ENCODE measurements around the gene OVOL2.
"Not testable (repeated sequence)": the region's sequence is repeated elsewhere in the genome, so short reads cannot be mapped to it uniquely, and the experiment has no call there.

Gene OVOL2

GRCh38 chr20:18057994-18058349 is 256 bp upstream of the OVOL2 start:
- no peak for DNase-seq (ENCODE audit: low read depth in 2 of 2)

GRCh38 chr20:18056174-18057100 is 1.3 kb downstream of the OVOL2 start:
- DNase-seq (ENCODE audit: low read depth in 2 of 2) = no peak

- DNase-seq (ENCODE audit: low read depth in 2 of 2) = no peak
Measured at GRCh38 chr20:18055261-18055660, 2.5 kb downstream of the OVOL2 start.

- no peak for DNase-seq (ENCODE audit: low read depth in 2 of 2)
Measured at GRCh38 chr20:18052856-18053255, 4.9 kb downstream of the OVOL2 start.

- no peak for DNase-seq (ENCODE audit: low read depth in 2 of 2)
Measured at GRCh38 chr20:18050628-18051027, 7.1 kb downstream of the OVOL2 start.

- no peak for DNase-seq (ENCODE audit: low read depth in 2 of 2)
Measured at GRCh38 chr20:18048176-18048575, 9.5 kb downstream of the OVOL2 start.

GRCh38 chr20:18046535-18046934 is 11.2 kb downstream of the OVOL2 start:
- no peak for DNase-seq (ENCODE audit: low read depth in 2 of 2)

- no peak for DNase-seq (ENCODE audit: low read depth in 2 of 2)
Measured at GRCh38 chr20:18042229-18042628, 15.5 kb downstream of the OVOL2 start.

GRCh38 chr20:18041462-18041861 is 16.3 kb downstream of the OVOL2 start:
- DNase-seq (ENCODE audit: low read depth in 2 of 2) = no peak

GRCh38 chr20:18039063-18039462 is 18.7 kb downstream of the OVOL2 start:
- no peak for DNase-seq (ENCODE audit: low read depth in 2 of 2)

GRCh38 chr20:18034039-18034438 is 23.7 kb downstream of the OVOL2 start:
- DNase-seq (ENCODE audit: low read depth in 2 of 2) = no peak

- no peak for DNase-seq (ENCODE audit: low read depth in 2 of 2)
Measured at GRCh38 chr20:18032977-18033892, 24.5 kb downstream of the OVOL2 start.

- no peak for DNase-seq (ENCODE audit: low read depth in 2 of 2)
Measured at GRCh38 chr20:18031888-18032509, 25.7 kb downstream of the OVOL2 start.

GRCh38 chr20:18031050-18031449 is 26.7 kb downstream of the OVOL2 start:
- no peak for DNase-seq (ENCODE audit: low read depth in 2 of 2)

GRCh38 chr20:18030020-18030419 is 27.7 kb downstream of the OVOL2 start:
- no peak for DNase-seq (ENCODE audit: low read depth in 2 of 2)

- not testable (repeated sequence) for DNase-seq (ENCODE audit: low read depth in 2 of 2)
Measured at GRCh38 chr20:18027011-18027410, 30.7 kb downstream of the OVOL2 start.

GRCh38 chr20:18024606-18025127 is 33.0 kb downstream of the OVOL2 start:
- no peak for DNase-seq (ENCODE audit: low read depth in 2 of 2)

- no peak for DNase-seq (ENCODE audit: low read depth in 2 of 2)
Measured at GRCh38 chr20:18020931-18021330, 36.8 kb downstream of the OVOL2 start.

GRCh38 chr20:18019068-18019467 is 38.6 kb downstream of the OVOL2 start:
- DNase-seq (ENCODE audit: low read depth in 2 of 2) = no peak

GRCh38 chr20:18018100-18018499 is 39.6 kb downstream of the OVOL2 start:
- DNase-seq (ENCODE audit: low read depth in 2 of 2) = no peak

- no peak for DNase-seq (ENCODE audit: low read depth in 2 of 2)
Measured at GRCh38 chr20:18016772-18017171, 40.9 kb downstream of the OVOL2 start.

- no peak for DNase-seq (ENCODE audit: low read depth in 2 of 2)
Measured at GRCh38 chr20:18014411-18014810, 43.3 kb downstream of the OVOL2 start.
